ENCODE measurements around the gene BCL2L15.

The BCL2L15 gene

DNA sequence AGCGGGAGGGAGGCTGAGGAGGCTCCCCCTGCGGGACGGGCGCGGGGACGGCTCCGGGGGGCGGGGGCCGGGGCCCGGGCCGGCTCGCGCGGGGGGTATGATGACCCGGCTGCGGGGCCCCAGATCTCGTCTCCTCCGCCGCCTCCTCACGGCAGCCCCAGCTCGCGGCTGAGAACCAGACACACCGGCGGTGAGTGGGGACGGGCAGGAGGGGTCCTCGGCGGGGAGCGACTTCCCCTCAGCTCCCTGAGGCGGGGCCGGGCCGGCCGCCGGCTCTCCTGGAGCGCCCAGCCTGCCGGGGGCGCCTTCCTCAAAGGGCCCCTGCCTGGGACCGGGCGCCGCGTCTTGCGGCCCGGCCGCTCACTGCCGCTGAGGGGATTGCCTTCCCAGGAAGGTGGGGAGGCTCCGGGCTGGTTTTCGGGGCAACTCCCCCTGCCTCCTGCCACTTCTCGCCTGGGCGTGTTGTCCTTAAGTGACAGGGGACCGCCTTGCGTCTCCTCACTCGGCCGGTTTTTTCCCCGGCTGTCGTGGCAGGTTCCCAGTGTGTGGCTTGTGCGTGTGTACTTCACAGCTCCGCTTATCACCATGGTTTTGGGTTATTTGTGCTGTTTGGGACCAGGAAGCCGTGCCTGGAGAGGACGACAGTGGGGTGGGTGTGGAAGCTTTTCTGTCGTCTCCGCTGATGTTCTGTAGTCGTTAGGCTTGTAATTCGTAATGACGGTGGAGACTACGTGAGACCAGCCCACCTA, 42.5 kb upstream of the BCL2L15 start:
- H3K9me3 ChIP-seq (ENCODE audit: insufficient read depth, low read depth, low read length): no peaks in the 10 kb centered on the region
- DNase-seq: peak; percentile 67 to 80
- peak overlapping the region; percentile 50 for H3K27ac ChIP-seq (ENCODE audit: low read depth, low read length)
- peak overlapping the region; percentile 30 for H2BK120ac ChIP-seq (ENCODE audit: insufficient read depth, low read length, poor library complexity)
- H4K91ac ChIP-seq (ENCODE audit: low read depth, low read length): peak overlapping the region; percentile 40
- peak overlapping the region; percentile 86 for H3K9ac ChIP-seq (ENCODE audit: low read length)
- WGBS (ENCODE audit: extremely low coverage, insufficient coverage, insufficient read length): no CpG with 5 or more reads among the region's 64 CpGs
- peaks cover 7% of the 10 kb centered on the region for H3K79me2 ChIP-seq (ENCODE audit: control insufficient read depth, insufficient read depth, low read length, poor library complexity)
- H3K4me3 ChIP-seq (ENCODE audit: low read depth, low read length): peak overlapping the region; percentile 81
- no peak overlapping the region for H3K23ac ChIP-seq (ENCODE audit: low read length)
- peak overlapping the region; percentile 68 for H2AFZ ChIP-seq (ENCODE audit: insufficient read depth, low read length, poor library complexity)
- H2BK12ac ChIP-seq (ENCODE audit: low read length): no peak overlapping the region
- peak overlapping the region; percentile 43 for H2BK5ac ChIP-seq (ENCODE audit: low read depth, low read length, poor library complexity)
- H3K14ac ChIP-seq (ENCODE audit: low read length): peak overlapping the region; percentile 80
- H3K4ac ChIP-seq (ENCODE audit: low read depth, low read length): peak overlapping the region; percentile 90
- peak overlapping the region; percentile 74 for H4K12ac ChIP-seq (ENCODE audit: low read depth, low read length)
- H3K4me1 ChIP-seq (ENCODE audit: control insufficient read depth in 1 of 2, insufficient read depth in 2 of 2, low read length in 2 of 2): peaks cover 2% of the 10 kb centered on the region in 2 experiments
- H4K8ac ChIP-seq (ENCODE audit: low read depth, low read length): peak overlapping the region; percentile 74
- H3K36me3 ChIP-seq (ENCODE audit: control insufficient read depth in 1 of 2, insufficient read depth in 2 of 2, low read length in 2 of 2): no peaks in the 10 kb centered on the region
- peak overlapping the region; percentile 88 for H3K18ac ChIP-seq (ENCODE audit: low read length)
- H2AK5ac ChIP-seq (ENCODE audit: low read length): no peak overlapping the region
- peaks cover 9% of the 10 kb centered on the region for H3K79me1 ChIP-seq (ENCODE audit: low read length)
- H3K4me2 ChIP-seq (ENCODE audit: low read length): peak overlapping the region; percentile 74
- H3K27me3 ChIP-seq (ENCODE audit: insufficient read depth, low read length): no peaks in the 10 kb centered on the region

DNA sequence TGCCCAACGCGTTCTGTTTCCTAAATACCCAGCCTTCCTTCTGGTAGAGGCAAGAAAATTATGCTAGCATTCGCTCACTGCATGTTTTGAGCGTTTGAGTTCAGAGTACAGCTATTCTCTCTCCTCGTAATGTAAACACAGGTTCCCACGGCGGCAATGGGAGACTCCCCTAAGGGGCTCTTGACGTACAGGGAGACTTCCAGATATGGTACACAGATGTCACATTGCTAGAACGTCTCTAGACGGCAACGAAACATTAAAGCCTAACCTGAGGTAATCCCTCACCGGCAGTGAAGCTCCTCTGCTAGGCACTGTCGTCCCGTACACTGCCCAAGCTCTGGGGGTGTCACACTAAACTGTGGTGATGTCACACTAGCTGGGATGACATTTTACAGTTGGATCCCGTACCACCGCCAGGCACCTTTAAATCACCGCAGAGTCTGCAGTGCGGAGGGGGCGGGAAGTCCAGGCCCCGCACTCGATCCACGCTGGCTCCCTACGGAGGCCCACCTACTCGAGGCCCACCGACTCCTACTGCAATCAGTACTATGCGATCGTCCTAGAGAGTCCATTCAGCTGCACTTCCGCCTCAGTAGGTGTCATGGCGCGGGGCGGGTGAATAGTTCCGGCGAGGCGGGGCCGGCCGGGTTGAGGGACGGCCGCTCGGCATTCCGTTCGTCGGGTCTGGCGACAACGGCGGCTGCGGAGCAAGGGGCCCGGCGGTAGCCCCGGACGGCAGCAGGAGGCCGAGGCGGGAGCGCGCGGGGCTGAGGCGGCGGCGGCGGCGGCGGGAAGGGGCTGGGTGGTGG, 41.8 kb upstream of the BCL2L15 start, which contains the start of gene HIPK1:
Gene HIPK1, plus strand, starts transcription at position 384 of the 809 bp plus-strand sequence.
- Histone ChIP-seq H3K9ac (ENCODE audit: low read length) (peak within 1 kb of the TSS; percentile 86), H3K4me1 (ENCODE audit: control insufficient read depth in 1 of 2, insufficient read depth in 2 of 2, low read length in 2 of 2) (peaks cover 2% of the 10 kb centered on the region in 2 experiments), H3K4me3 (ENCODE audit: low read depth, low read length) (peak within 1 kb of the TSS; percentile 81), H3K4ac (ENCODE audit: low read depth, low read length) (peak within 1 kb of the TSS; percentile 90), H2AFZ (ENCODE audit: insufficient read depth, low read length, poor library complexity) (peak within 1 kb of the TSS; percentile 68), H3K4me2 (ENCODE audit: low read length) (peak within 1 kb of the TSS; percentile 88), H3K23ac (ENCODE audit: low read length) (no peak within 1 kb of the TSS), H3K14ac (ENCODE audit: low read length) (peak within 1 kb of the TSS; percentile 80), H4K91ac (ENCODE audit: low read depth, low read length) (peak within 1 kb of the TSS; percentile 40), H3K79me2 (ENCODE audit: control insufficient read depth, insufficient read depth, low read length, poor library complexity) (peaks cover 7% of the 10 kb centered on the region), H2BK5ac (ENCODE audit: low read depth, low read length, poor library complexity) (peak within 1 kb of the TSS; percentile 43), H2BK120ac (ENCODE audit: insufficient read depth, low read length, poor library complexity) (peak within 1 kb of the TSS; percentile 30), H3K9me3 (ENCODE audit: insufficient read depth, low read depth, low read length) (no peaks in the 10 kb centered on the region), H3K27me3 (ENCODE audit: insufficient read depth, low read length) (no peaks in the 10 kb centered on the region), H3K36me3 (ENCODE audit: control insufficient read depth in 1 of 2, insufficient read depth in 2 of 2, low read length in 2 of 2) (no peaks in the 10 kb centered on the region), H4K12ac (ENCODE audit: low read depth, low read length) (peak within 1 kb of the TSS; percentile 74), H3K79me1 (ENCODE audit: low read length) (peaks cover 9% of the 10 kb centered on the region), H3K27ac (ENCODE audit: low read depth, low read length) (peak within 1 kb of the TSS; percentile 50), H4K8ac (ENCODE audit: low read depth, low read length) (peak within 1 kb of the TSS; percentile 74), H3K18ac (ENCODE audit: low read length) (peak within 1 kb of the TSS; percentile 88), H2AK5ac (ENCODE audit: low read length) (no peak within 1 kb of the TSS), H2BK12ac (ENCODE audit: low read length) (no peak within 1 kb of the TSS)
- peak; percentile 80 to 94 for DNase-seq
- WGBS (ENCODE audit: extremely low coverage, insufficient coverage, insufficient read length): no CpG with 5 or more reads among the region's 61 CpGs

DNA sequence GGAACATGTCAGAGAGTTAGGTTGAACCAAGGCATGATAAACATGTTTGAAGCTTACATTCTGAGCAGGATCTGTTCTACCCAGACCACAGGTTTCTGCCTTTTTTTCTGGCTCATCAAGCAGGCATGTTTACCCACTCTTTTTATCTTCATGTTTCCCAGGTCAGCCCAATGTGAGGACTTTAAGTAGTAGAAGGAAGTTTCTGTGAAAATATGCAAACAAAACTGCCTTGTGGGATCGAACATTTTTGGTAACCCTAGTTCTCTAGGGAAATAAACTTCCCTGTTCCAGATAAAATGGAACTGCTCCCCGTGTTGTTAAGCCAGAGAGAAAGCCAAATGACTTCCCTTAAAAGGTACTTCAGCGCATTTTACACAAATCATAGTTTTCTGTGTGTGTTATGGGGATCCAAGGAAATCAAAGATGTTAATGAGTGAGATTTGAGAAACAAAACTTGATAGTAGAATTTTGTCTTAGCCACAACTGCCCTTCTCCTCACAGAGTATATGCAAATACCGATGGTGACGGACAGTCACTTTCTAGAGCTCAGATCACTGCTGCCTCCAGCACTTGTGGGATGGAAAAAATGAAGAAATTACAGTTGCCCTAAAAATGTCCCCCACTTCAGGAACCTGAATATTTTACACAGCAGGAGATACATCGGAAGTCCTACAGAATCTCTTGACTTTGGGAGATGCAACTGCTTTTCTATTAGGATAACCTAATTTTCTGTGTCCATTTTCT, 41.0 kb upstream of the BCL2L15 start:
- H4K12ac ChIP-seq (ENCODE audit: low read depth, low read length): no peak overlapping the region
- H4K8ac ChIP-seq (ENCODE audit: low read depth, low read length): no peak overlapping the region
- H2AK5ac ChIP-seq (ENCODE audit: low read length): no peak overlapping the region
- no peak overlapping the region for H2BK12ac ChIP-seq (ENCODE audit: low read length)
- H3K4me1 ChIP-seq (ENCODE audit: control insufficient read depth in 1 of 2, insufficient read depth in 2 of 2, low read length in 2 of 2): peaks cover 2% of the 10 kb centered on the region in 2 experiments
- H4K91ac ChIP-seq (ENCODE audit: low read depth, low read length): no peak overlapping the region
- H3K36me3 ChIP-seq (ENCODE audit: control insufficient read depth in 1 of 2, insufficient read depth in 2 of 2, low read length in 2 of 2): no peaks in the 10 kb centered on the region
- H3K4me3 ChIP-seq (ENCODE audit: low read depth, low read length): peak overlapping the region; percentile 81
- WGBS (ENCODE audit: extremely low coverage, insufficient coverage, insufficient read length): no CpG with 5 or more reads among the region's 6 CpGs
- H2AFZ ChIP-seq (ENCODE audit: insufficient read depth, low read length, poor library complexity): peak overlapping the region; percentile 35
- no peak overlapping the region for H3K23ac ChIP-seq (ENCODE audit: low read length)
- H3K4me2 ChIP-seq (ENCODE audit: low read length): peak overlapping the region; percentile 88
- no peak overlapping the region for H3K4ac ChIP-seq (ENCODE audit: low read depth, low read length)
- no peak overlapping the region for H2BK5ac ChIP-seq (ENCODE audit: low read depth, low read length, poor library complexity)
- H3K14ac ChIP-seq (ENCODE audit: low read length): no peak overlapping the region
- no peaks in the 10 kb centered on the region for H3K27me3 ChIP-seq (ENCODE audit: insufficient read depth, low read length)
- H2BK120ac ChIP-seq (ENCODE audit: insufficient read depth, low read length, poor library complexity): no peak overlapping the region
- H3K79me2 ChIP-seq (ENCODE audit: control insufficient read depth, insufficient read depth, low read length, poor library complexity): peaks cover 7% of the 10 kb centered on the region
- H3K9ac ChIP-seq (ENCODE audit: low read length): peak overlapping the region; percentile 61
- no peak overlapping the region for H3K18ac ChIP-seq (ENCODE audit: low read length)
- no peak overlapping the region for H3K27ac ChIP-seq (ENCODE audit: low read depth, low read length)
- no peaks in the 10 kb centered on the region for H3K9me3 ChIP-seq (ENCODE audit: insufficient read depth, low read depth, low read length)
- H3K79me1 ChIP-seq (ENCODE audit: low read length): peaks cover 9% of the 10 kb centered on the region
- DNase-seq: no peak

DNA sequence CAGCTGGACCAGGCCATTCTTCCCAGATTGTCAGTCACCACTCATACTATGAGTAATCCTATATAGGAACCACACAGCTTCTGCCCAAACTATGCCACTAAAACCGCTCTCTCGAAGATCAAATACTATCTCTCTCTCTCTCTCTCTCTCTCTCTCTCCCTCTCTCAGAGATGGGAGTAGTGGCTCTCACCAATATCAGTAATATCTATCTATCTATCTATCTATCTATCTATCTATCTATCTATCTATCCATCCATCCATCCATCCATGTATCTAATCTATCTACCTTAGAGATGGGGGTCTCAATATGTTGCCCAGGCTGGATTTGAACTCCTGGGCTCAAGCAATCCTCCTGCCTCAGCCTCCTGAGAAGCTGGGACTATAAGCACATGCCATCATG, 37.1 kb upstream of the BCL2L15 start:
- Histone ChIP-seq H3K4ac (ENCODE audit: low read depth, low read length) (no peak overlapping the region), H4K91ac (ENCODE audit: low read depth, low read length) (no peak overlapping the region), H3K79me1 (ENCODE audit: low read length) (peaks cover 4% of the 10 kb centered on the region), H3K9ac (ENCODE audit: low read length) (no peak overlapping the region), H3K79me2 (ENCODE audit: control insufficient read depth, insufficient read depth, low read length, poor library complexity) (no peaks in the 10 kb centered on the region), H3K4me2 (ENCODE audit: low read length) (no peak overlapping the region), H3K14ac (ENCODE audit: low read length) (no peak overlapping the region), H3K4me3 (ENCODE audit: low read depth, low read length) (no peak overlapping the region), H4K12ac (ENCODE audit: low read depth, low read length) (no peak overlapping the region), H3K18ac (ENCODE audit: low read length) (no peak overlapping the region), H2BK5ac (ENCODE audit: low read depth, low read length, poor library complexity) (no peak overlapping the region), H2BK12ac (ENCODE audit: low read length) (no peak overlapping the region), H3K36me3 (ENCODE audit: control insufficient read depth in 1 of 2, insufficient read depth in 2 of 2, low read length in 2 of 2) (no peaks in the 10 kb centered on the region), H3K27me3 (ENCODE audit: insufficient read depth, low read length) (no peaks in the 10 kb centered on the region), H3K27ac (ENCODE audit: low read depth, low read length) (no peak overlapping the region), H4K8ac (ENCODE audit: low read depth, low read length) (no peak overlapping the region), H2AFZ (ENCODE audit: insufficient read depth, low read length, poor library complexity) (no peak overlapping the region), H3K9me3 (ENCODE audit: insufficient read depth, low read depth, low read length) (no peaks in the 10 kb centered on the region), H2BK120ac (ENCODE audit: insufficient read depth, low read length, poor library complexity) (no peak overlapping the region), H2AK5ac (ENCODE audit: low read length) (no peak overlapping the region), H3K4me1 (ENCODE audit: control insufficient read depth in 1 of 2, insufficient read depth in 2 of 2, low read length in 2 of 2) (no peaks in the 10 kb centered on the region), H3K23ac (ENCODE audit: low read length) (no peak overlapping the region)
- no CpG with 5 or more reads among the region's 2 CpGs for WGBS (ENCODE audit: extremely low coverage, insufficient coverage, insufficient read length)
- DNase-seq: no peak
